HL-60 (cell line): Measurements from ENCODE around the gene MYLK3.

Source experiments
- GABPA ChIP-seq: IDR thresholded peaks from 2 replicates; pipeline ENCODE4 v1.6.1; 2012; ENCODE audit warnings: low read depth
- POLR2AphosphoS5 ChIP-seq: IDR thresholded peaks from 2 replicates; pipeline ENCODE4 v1.6.1; 2012; ENCODE audit warnings: low read depth
- SPI1 ChIP-seq: IDR thresholded peaks from 2 replicates; pipeline ENCODE4 v1.6.1; 2012; ENCODE audit warnings: low read depth, mild to moderate bottlenecking, borderline replicate concordance
- TF ChIP-seq, protein P1 (sequence below): IDR thresholded peaks from one replicate; pipeline ENCODE4 v1.5.1; 2011; ENCODE audit warnings: low read length, control low read depth, inconsistent platforms; ENCODE audit not compliant: insufficient read depth
- TF ChIP-seq, protein P2 (sequence below): IDR thresholded peaks from 2 replicates; pipeline ENCODE4 v1.6.1; 2012; ENCODE audit warnings: low read depth; ENCODE audit not compliant: insufficient replicate concordance

DNA sequence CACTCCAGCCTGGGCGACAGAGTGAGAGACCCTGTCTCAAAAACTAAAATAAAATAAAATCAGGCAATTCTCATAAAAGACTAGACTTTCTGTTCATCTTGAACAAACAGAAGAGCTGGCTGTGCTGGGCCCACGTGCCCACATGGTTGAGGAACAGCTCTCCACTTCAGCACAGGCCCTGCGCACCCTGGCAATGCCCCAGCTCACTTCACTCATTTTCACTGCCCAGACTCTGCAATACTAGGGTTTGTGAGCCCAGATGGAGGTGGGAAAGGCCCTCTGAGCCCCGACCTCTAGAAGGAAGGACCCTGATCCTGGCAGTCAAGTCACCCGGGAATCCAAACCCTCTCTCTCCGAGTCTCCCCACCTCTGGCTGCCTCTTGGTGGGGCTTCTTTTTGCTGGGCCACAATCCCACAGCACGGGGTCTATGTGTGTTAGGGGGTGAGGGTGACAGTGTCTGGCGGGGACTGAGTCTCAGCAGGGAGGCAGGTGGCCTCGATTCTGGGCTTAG is 14.8 kb downstream of the MYLK3 start:
- TF ChIP-seq, protein P1, sequence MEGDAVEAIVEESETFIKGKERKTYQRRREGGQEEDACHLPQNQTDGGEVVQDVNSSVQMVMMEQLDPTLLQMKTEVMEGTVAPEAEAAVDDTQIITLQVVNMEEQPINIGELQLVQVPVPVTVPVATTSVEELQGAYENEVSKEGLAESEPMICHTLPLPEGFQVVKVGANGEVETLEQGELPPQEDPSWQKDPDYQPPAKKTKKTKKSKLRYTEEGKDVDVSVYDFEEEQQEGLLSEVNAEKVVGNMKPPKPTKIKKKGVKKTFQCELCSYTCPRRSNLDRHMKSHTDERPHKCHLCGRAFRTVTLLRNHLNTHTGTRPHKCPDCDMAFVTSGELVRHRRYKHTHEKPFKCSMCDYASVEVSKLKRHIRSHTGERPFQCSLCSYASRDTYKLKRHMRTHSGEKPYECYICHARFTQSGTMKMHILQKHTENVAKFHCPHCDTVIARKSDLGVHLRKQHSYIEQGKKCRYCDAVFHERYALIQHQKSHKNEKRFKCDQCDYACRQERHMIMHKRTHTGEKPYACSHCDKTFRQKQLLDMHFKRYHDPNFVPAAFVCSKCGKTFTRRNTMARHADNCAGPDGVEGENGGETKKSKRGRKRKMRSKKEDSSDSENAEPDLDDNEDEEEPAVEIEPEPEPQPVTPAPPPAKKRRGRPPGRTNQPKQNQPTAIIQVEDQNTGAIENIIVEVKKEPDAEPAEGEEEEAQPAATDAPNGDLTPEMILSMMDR, result no peak
- TF ChIP-seq, protein P2, sequence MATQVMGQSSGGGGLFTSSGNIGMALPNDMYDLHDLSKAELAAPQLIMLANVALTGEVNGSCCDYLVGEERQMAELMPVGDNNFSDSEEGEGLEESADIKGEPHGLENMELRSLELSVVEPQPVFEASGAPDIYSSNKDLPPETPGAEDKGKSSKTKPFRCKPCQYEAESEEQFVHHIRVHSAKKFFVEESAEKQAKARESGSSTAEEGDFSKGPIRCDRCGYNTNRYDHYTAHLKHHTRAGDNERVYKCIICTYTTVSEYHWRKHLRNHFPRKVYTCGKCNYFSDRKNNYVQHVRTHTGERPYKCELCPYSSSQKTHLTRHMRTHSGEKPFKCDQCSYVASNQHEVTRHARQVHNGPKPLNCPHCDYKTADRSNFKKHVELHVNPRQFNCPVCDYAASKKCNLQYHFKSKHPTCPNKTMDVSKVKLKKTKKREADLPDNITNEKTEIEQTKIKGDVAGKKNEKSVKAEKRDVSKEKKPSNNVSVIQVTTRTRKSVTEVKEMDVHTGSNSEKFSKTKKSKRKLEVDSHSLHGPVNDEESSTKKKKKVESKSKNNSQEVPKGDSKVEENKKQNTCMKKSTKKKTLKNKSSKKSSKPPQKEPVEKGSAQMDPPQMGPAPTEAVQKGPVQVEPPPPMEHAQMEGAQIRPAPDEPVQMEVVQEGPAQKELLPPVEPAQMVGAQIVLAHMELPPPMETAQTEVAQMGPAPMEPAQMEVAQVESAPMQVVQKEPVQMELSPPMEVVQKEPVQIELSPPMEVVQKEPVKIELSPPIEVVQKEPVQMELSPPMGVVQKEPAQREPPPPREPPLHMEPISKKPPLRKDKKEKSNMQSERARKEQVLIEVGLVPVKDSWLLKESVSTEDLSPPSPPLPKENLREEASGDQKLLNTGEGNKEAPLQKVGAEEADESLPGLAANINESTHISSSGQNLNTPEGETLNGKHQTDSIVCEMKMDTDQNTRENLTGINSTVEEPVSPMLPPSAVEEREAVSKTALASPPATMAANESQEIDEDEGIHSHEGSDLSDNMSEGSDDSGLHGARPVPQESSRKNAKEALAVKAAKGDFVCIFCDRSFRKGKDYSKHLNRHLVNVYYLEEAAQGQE, result no peak
- TF ChIP-seq GABPA, result no peak
- no peak for TF ChIP-seq POLR2AphosphoS5
- no peak for TF ChIP-seq SPI1
